Fibroblast of skin of left biceps (primary cell): ENCODE data around the gene SLC17A5.
"Not testable (repeated sequence)": the region's sequence is repeated elsewhere in the genome, so short reads cannot be mapped to it uniquely, and the experiment has no call there.

ENCODE experiments used
- DNase-seq, 2 experiments: peaks; one replicate each; pipeline ENCODE4 v3.0.0-alpha.2; 2013; ENCODE audit warnings: low read depth in 2 of 2

SLC17A5 gene

DNA sequence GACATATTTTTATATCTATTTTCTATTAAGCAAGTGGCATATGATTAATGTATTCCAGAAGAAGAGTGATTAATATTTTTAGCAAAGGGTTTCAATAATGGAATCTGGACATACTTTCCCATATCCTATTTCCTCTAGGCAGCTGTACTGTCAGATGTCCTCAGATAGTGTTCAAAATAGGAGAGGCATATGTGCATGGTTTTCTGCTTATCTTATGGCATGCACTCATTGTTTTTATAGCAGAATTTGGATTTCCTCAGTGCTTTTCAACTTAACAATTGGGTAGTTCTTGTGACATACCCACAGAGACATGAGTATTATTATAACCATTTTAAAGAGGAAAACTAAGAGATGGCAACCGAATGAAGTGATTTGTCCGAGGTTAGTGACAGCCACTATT is 12.6 kb upstream of the SLC17A5 start:
- no peak for DNase-seq

DNA sequence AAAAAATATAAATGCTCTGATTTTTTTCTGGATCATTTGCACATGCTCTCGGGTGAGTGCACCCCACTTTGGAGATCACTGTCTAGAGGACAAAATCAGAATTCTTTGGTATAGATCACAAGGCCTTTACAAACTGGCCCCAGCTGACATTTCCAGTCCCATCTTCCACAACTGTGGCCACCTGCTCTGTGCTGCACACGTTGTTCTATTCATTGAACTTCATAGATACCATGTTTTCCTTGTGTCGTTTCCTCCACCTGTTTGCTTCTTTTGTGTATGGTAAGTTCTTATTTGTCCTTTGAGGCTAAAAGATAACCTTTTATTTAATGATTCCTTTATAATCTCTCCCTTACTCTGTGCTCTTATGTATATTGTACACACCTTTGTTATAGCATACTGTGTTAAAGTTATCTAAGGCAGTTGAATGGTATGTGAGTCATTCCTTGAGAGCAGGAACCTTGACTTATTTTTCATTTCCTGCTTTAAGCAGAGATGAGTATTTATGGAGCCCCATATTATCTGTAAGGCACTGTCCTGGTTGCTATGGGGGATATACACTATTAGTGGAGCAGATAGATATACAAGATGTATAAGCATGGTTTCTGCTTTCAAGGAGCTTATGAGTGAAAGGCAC is 12.0 kb upstream of the SLC17A5 start:
- DNase-seq: no peak

DNA sequence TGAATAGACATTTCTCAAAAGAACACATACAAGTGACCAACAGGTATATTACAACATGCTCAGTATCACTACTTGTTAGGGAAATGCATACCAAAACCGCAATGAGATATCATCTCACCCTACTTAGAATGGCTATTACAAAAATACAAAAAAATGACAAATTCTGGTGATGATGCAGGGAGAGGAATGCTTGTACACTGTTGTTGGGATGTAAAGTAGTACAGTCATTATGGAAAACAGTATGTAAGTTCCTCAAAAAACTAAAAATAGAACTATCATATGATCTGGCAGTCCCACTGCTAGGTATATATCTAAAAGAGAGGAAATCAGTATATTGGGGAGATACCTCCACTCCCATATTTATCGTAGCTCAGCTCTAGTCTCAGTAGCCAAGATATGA is 10.9 kb upstream of the SLC17A5 start:
- DNase-seq: no peak

DNA sequence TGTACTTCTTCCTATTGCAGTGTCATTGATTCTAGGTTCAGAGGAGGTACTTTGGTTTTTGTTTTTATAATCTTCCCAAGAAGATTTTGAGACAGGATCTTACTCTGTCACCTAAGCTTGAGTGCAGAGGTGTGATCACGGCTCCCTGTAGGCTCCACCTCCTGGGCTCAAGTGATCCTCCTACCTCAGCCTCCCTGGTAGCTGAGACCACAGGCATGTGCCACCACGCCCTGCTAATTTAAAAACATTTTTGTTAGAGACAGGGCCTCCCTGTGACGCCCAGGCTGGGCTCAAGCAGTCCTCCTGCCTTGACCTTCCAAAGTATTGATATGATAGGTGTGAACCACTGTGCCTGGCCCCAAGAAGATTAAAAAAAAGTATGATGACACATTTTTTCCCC is 3.4 kb upstream of the SLC17A5 start:
- DNase-seq: no peak

DNA sequence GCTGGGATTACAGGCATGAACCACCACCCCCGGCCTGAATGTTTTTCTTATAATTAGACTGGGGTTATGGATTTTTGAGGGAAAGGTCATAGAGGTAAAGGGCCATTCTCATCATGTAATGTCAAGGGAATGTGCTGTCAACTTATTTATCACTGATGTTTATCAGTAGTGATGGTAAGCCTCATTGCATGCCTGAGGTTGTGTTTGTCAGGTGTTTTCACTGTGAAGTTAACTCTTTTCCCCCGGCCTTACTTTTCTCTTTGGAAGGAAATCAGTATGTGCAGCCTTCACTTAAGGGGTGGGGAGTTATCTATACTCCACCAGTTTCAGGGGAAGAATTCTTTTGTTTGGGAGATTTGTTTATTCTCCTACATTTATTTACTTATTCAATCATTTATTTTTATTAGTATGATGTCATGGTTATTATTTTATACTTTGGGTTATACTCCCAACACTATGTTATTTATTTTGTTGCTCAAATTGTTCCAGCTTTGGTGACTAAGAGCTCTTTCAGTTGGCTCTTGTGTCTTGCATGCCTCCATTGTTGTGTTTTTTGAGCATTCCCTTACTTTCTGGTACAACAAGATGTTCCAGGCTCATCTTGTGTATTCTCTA is 2.8 kb upstream of the SLC17A5 start:
- DNase-seq: no peak

DNA sequence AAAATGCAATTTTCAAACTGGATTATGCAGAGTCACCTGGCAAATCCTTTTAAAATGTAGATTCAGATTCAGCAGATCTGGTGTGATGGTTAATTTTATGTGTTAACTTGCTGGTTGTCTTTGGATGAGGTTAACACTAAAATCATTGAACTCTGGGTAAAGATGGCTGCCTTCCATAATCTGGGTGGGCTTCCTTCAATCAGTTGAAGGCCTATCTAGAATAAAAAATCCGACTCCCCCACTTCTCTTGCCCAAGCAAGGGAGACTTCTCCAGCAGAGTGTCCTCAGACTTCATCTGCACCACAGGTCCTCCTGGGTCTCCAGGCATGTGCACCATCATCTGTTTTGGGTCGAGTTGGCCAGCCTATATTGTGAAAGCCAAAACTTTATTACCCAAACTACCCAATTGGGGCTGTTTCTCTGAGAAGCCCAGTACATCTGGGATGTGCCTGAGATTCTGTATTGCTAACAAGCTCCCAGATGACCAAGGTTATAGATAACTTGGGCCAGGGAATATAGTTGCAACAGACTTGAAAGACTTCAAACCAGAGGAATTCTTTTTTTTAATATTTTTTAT is 1.6 kb upstream of the SLC17A5 start:
- DNase-seq: no peak

DNA sequence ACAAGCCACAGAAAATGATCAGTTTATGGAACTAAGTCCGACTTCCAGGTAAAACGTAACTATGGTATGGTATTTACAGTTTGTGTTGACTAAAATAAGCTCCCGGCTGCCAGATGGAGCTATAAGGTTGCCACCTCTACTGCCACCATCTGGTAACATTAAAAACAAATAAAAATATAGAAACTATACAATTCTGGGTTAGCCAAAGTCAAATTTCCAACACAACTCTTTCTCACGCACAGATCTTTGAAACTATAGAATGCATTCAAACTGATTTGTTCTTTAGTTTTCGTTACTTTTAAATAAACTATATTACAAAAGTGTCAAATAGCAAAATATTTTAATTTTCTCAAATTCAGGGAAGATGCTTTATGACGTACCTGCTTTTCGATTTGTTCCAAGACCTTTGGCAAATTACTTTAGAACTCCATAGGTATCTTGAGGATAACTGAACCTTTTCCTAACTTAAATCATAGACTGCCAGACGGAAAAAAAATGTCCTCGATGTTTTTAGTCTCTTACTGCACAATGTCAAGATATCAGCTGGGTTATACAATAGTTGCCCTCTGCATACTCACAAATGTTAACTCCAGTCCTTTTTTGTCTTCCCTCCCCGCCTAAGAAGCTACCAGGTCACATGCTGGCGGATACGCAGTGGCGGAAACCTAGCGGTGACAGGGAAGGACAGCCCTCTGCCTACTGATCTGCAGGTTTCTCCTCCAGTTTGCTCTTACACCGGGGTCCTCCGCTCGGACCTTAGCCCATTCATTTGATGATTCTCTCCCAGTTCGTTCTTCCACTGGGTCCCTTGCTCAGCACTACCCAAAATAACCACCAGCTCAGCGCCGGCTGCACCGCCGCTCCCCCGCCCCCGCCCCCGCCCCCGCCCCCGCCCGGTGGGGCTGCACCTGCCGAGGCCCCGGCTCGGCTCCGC is 888 bp downstream of the SLC17A5 start:
- DNase-seq: no peak

DNA sequence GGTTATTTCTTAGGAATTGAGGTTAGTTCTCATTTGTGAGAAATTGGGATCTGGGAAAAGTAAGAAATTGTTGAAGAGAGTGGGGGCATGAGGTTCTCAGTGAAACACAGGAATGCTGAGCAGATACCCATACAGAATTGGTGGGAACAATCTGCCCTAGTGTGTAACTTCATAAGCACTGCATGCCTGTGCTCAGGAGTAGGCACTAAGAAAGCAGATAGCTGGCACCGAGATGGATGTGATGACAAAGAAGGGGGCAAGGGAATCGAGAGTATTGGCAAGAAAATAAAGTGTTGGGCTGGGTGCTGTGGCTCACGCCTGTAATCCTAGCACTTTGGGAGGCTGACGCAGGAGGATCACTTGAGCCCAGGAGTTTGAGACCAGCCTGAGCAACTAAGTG is 4.0 kb downstream of the SLC17A5 start:
- DNase-seq: no peak

DNA sequence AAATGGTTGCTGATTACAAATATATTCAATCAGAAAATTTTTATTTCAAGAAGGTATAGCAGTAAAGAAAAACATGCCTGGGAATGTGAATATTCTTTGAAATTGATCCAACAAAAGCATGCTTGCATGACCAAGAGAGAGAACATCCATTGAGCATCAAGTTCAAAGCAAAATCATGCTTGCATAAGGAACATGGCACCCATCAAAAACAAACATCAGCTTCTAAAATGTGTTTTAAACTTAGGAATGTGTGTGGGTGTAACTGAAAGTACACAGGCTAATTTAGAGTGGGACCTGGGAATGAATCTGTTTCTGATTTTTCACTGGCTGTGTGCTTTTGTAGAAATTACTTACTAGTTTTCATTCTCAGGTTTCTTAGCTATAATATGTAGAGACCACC is 5.6 kb downstream of the SLC17A5 start:
- DNase-seq: no peak

DNA sequence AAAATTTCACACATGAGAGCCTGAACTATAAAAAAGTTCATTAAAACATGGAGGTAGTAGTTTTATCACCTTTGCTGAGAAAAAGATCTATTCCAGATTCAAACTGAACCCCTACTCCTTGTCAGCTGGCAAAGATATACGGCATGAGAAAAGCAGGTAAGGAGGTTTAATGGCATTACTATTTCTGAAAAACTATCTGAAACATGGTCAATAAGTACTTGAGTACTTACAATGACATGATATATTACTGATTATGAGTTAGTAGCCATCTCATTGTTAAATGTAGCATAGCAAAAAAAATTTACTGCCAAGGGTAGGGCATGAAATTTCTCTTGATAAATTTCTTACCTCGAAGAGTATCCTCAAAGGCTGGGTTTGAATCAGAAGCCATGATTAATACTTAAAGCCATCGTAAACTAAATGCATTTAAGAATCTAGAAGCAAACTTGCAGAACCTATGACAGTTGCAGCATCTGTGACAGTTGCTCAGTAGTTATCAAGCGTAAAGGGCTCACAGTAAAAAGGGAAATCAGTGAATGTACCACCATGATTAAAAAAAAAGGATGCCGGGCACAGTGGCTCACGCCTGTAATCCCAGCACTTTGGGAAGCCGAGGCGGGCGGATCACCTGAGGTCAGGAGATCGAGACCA is 8.7 kb downstream of the SLC17A5 start:
- no peak for DNase-seq

DNA sequence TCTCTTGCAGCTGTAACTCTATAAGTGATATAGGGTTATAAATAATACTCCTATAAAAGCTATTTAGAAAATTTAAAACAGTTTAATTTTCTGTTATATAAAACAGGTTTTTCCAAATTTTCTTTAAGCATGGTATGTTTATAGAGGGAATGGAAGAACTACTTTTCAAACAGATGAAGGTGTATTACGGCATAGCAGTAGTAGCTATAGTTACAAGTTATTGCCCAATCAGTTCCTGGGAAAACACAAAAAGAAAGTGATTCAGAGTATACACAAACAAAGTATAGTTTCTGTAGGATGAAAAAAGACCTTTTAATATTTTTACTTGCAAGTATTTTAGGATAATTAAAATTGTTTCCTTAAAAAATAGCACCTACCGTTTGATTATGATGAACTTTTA is 9.8 kb downstream of the SLC17A5 start:
- no peak for DNase-seq

DNA sequence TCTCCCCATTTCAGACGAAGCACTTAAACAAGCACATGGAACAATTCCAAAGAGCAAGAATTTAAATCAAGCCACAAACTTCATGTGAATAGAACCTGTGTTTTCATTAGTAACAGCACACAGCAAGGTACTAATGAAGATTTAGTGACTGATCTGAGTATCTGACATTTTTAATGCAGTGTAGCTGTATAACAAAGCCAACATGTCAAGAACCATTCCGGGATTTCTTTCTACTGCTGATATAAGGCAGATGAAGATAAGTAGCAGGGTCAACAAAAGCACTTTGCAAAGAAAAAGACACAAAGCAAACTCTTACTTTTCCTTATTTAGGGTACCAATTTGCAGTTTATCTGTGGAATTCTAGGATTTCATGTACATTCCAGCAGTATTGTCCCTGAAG is 11.3 kb downstream of the SLC17A5 start:
- no peak for DNase-seq

DNA sequence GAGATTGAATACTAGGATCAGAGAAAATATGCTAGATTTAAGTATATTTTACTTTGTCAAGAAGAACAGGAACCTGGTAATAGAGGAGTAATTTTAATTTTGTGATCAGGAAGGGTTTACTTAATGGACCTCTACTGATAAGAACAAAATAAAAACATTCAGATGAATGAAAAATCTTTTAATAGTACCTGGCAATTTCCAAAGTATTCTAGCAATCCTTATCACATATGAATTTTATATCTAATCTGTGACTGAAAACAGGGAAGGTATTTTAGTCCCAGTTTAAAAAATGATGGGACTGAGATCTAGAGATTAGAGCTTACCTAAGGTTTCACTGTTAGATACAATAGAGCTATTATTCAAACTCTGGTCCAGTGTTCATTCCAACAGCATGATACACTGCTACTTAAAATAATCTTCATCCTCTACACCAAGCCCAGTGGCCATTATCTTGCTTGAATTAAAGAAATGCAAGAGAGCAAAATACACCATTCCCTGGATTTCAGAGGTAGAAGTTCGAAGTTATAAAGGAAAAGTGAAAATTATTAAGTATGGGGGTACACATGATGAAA is 13.5 kb downstream of the SLC17A5 start:
- no peak for DNase-seq

DNA sequence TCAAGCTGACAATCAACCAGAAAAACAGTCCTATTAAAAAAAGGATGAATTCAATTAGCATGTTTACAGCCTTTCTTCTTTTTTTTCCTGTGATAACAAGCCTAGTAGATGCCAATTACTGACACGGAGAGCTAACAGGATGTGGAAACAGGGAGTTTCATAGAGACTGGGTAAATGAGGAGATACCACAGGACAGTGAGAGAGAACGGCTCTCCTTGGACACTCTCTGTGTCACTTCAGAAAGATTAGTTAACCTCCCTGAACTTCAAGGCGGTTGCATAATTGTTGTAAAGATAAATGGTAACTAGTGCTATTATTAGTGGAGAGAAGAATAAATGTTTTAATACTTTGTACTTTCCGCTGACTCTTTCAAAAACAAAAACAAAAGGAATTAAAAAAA is 14.8 kb downstream of the SLC17A5 start:
- no peak for DNase-seq

DNA sequence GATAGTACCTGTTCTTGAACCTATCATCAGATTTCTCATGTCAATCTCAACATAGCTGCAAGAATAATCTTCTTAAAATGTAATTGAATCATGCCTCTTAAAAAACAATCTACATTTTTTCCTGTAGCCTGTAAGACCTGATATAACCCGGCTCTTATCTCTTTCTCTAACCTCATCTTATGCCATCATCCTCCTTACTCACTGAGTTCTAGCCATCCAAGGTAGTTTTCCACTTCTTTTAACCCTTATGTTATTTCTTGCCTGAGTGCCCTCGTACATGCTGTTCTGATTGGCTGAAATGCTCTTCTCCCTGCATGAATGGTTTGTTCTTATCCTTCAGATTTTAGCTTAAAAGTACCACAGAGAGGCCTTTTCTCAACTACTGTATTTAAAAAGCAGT is 16.4 kb downstream of the SLC17A5 start:
- no peak for DNase-seq

DNA sequence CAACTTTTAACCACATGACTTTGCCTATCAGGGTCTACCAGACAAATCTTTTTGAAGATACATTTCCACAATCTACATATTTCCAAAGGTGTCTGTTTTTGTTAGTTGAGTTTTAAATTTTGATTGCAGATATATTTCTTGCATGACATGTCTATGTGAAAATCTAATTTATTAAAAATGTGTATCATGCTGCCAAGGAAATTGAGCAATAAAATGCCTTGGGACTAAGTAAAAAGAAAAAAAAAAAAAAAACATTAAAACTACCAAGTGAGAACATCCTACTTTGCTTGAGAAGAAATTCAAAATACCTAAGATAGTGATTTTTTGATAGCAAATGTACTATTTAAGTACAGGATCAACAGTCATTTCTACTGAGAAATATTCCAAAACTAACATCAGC is 17.7 kb downstream of the SLC17A5 start:
- no peak for DNase-seq

DNA sequence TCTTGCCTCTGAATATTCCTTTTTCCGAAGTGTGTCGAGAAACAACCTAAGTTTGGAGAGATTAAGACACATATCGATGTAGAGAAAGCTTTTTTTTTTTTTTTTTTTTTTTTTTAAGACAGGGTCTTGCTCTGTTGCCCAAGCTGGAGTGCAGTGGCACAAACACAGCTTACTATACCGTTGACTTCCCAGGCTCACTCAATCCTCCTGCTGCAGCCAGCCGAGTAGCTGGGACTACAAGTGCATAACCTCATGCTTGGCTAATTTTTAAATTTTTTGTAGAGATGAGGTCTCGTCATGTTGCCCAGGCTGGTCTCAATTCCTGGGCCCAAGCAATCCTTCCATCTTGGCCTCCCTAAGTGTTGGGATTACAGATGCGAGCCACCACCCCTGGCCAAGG is 21.4 kb downstream of the SLC17A5 start:
- DNase-seq: no peak

DNA sequence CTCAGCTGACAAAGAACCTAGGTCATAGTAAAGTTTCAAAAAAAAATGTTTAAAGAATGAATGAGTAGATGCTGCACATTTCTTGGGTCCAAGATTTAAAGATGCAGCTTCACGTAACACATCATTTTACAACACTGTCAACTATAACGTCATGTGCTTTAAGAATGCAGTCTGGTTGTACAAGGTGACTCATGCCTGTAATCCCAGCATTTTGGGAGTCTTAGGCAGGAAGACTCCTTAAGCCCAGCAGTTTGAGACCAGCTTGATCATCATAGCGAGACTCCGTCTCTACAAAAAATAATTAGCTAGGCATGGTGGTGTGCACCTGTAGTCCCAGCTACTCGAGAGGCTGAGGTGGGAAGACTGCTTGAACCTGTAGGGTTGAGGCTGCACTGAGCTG is 21.9 kb downstream of the SLC17A5 start:
- no peak for DNase-seq

DNA sequence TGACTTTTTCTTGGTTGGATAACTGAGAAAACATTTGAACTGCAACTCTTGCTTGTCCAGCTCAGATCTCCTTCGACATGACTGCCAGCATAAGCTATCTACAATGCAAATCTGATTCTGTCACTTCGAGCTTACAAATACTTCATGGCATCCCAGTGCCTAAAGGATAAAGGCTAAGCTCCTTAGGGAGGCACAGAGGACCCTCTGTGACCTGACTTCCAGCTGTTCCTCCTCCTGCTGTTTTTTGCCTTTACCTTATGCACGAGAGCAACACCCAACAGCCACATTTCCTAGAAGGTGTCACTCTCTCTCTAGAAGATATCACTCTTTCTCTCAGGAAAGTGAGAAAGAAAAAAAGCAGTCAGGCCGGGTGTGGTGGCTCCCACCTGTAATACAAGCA is 23.4 kb downstream of the SLC17A5 start:
- no peak for DNase-seq

DNA sequence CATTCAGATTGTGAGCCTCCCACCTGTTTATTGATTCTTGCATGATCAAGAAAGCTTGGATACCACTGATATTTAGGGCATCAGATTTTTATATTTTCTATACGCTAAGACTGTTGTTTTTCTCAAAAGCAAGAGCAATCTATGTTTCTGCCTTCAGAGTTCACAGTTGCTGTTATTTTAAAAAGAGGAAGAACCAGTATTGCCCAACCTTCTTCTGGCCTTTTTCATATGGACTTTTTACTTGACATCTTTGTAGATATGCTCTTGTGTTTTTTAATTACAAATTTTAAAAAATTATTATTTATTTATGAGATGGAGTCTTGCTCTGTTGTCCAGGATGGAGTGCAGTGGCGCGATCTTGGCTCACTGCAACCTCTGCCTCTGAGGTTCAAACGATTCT is 28.9 kb downstream of the SLC17A5 start:
- DNase-seq: no peak

DNA sequence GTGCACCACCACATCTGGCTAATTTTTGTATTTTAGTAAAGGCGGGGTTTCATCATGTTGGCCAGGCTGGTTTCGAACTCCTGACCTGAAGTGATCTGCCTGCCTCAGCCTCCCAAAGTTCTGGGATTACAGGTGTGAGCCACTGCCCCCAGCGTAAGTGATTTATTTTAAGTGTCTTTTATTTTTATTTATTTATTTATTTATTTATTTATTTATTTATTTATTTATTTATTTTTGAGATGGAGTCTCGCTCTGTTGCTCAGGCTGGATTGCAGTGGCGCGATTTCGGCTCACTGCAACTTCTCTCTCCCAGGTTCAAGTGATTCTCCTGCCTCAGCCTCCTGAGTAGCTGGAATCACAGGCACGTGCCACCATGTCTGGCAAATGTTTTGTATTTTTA is 30.3 kb downstream of the SLC17A5 start:
- DNase-seq: not testable (repeated sequence)

DNA sequence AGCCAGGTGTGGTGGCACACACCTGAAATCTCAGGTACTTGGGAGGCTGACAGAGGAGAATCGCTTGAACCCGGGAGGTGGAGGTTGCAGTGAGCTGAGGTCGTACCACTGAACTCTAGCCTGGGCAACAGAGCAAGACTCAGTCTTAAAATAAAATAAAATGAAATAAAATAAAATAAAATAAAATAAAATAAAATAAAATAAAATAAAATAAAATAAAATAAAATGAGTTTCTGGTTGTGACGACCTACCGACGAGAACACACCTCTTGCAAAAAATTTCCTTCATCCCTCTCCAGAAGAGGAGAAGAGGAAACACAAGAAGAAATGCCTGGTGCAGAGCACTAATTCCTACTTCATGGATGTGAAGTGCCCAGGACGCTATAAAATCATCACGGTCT is 35.7 kb downstream of the SLC17A5 start:
- not testable (repeated sequence) for DNase-seq
